Thyroid gland (tissue), 4 donors: ENCODE results near the gene YWHAG.

ENCODE experiments used
- CTCF ChIP-seq, 6 experiments: fragments of 200-600 bp in 3 of 6; fragments of 450-650 bp in 3 of 6; sonication (generic) in 3 of 6; IDR thresholded peaks; one replicate each; pipeline ENCODE4 v1.5.1; 2016 to 2019; ENCODE audit warnings: antibody characterized with exemption in 6 of 6, mild to moderate bottlenecking in 2 of 6, inconsistent platforms in 1 of 6, moderate library complexity in 1 of 6
- POLR2A ChIP-seq, 2 donors: fragments of 450-650 bp; IDR thresholded peaks; one replicate each; pipeline ENCODE4 v1.6.1; 2017; ENCODE audit warnings: antibody characterized with exemption in 2 of 2, mild to moderate bottlenecking in 2 of 2, moderate library complexity in 1 of 2

GRCh38 chr7:76349313-76349885, 9.4 kb downstream of the YWHAG start:
- no peak for TF ChIP-seq CTCF (IDR thresholded peaks at IDR 0.05)
- TF ChIP-seq POLR2A (IDR thresholded peaks at IDR 0.05), result no peak
